B cell (primary cell): ENCODE data around the gene ALOX15. TPM values are rescaled to one million over a fixed set of nuclear protein-coding genes. Genes with fewer than 3 reads are reported as not detected.

Experiments
- ATAC-seq: fragments of 200-7000 bp; cut with Tn5 transposase; one replicate; pipeline ENCODE4 v1.10.0; 2021; ENCODE audit warnings: low read depth, mild to moderate bottlenecking, moderate number of reproducible peaks, moderate library complexity
- CTCF ChIA-PET: fragments of 350-600 bp; sonication (Branson Sonifier 250); formaldehyde crosslinking; loops from one replicate; lab custom pipeline; 2021; ENCODE audit warnings: antibody characterized with exemption, inconsistent platforms; lab: Charles Lee
- POLR2A ChIA-PET: fragments of 350-600 bp; sonication (Branson Sonifier 250); formaldehyde crosslinking; loops from one replicate; lab custom pipeline; 2021; ENCODE audit warnings: antibody characterized with exemption; lab: Charles Lee
- DNase-seq: peaks from one replicate; pipeline ENCODE4 v3.0.0; 2013
- H2AFZ ChIP-seq: 2 replicates; pipeline ENCODE4 v1.6.1; 2012; ENCODE audit warnings: mild to moderate bottlenecking, low read depth, low read length; ENCODE audit not compliant: insufficient read depth, poor library complexity, severe bottlenecking
- H3K27ac ChIP-seq, 2 donors: 1 replicate in 1 of 2; 2 replicates in 1 of 2; pipeline ENCODE4 v1.5.1; 2012 to 2013; ENCODE audit warnings: low read length in 2 of 2, mild to moderate bottlenecking in 2 of 2, moderate library complexity in 1 of 2
- H3K27me3 ChIP-seq, 4 experiments: fragments of 200-600 bp in 1 of 4; sonication (generic) in 1 of 4; replicated peaks in 1 of 4; 1 replicate in 2 of 4; 2 replicates in 2 of 4; pipeline versions ENCODE4 v1.6.1 to v1.7.0; 2013 to 2016; ENCODE audit warnings: low read length in 3 of 4, mild to moderate bottlenecking in 2 of 4, mixed read lengths in 1 of 4, moderate library complexity in 1 of 4; ENCODE audit not compliant: insufficient read depth in 4 of 4, control insufficient read depth in 3 of 4; ENCODE audit errors: control extremely low read depth in 1 of 4
- H3K36me3 ChIP-seq, 2 experiments: replicated peaks in 1 of 2; 1 replicate in 1 of 2; 2 replicates in 1 of 2; pipeline versions ENCODE4 v1.6.1 to v1.7.1; 2013; ENCODE audit warnings: low read length in 1 of 2; ENCODE audit not compliant: insufficient read depth in 2 of 2, control insufficient read depth in 1 of 2; ENCODE audit errors: control extremely low read depth in 1 of 2, extremely low read depth in 1 of 2
- H3K4me1 ChIP-seq, 2 donors: fragments of 200-600 bp in 1 of 2; sonication (generic) in 1 of 2; 1 replicate in 1 of 2; 2 replicates in 1 of 2; pipeline versions ENCODE4 v1.5.1 to v1.6.1; 2013 to 2017; ENCODE audit warnings: low read length in 2 of 2; ENCODE audit not compliant: control insufficient read depth in 2 of 2, insufficient read depth in 2 of 2
- H3K4me2 ChIP-seq: replicated peaks from 2 replicates; pipeline ENCODE3; 2012; ENCODE audit warnings: mild to moderate bottlenecking, low read depth, low read length; ENCODE audit not compliant: poor library complexity, severe bottlenecking
- H3K4me3 ChIP-seq, 5 experiments: fragments of 200-600 bp in 1 of 5; sonication (generic) in 1 of 5; 1 replicate in 3 of 5; 2 replicates in 2 of 5; pipeline versions ENCODE4 v1.5.1 to v1.7.0; 2011 to 2016; ENCODE audit warnings: low read length in 4 of 5, mild to moderate bottlenecking in 4 of 5, low read depth in 2 of 5, control low read depth in 1 of 5, moderate library complexity in 1 of 5; ENCODE audit not compliant: insufficient read depth in 1 of 5; ENCODE audit errors: control extremely low read depth in 1 of 5, extremely low read depth in 1 of 5
- H3K79me2 ChIP-seq: fragments of 200-600 bp; sonication (generic); one replicate; pipeline ENCODE4 v1.6.0; 2016; ENCODE audit warnings: low read length; ENCODE audit not compliant: control insufficient read depth, insufficient read depth
- H3K9ac ChIP-seq: fragments of 200-600 bp; sonication (generic); 2 replicates; pipeline ENCODE4 v1.6.1; 2017; ENCODE audit warnings: mild to moderate bottlenecking, low read length, moderate library complexity
- H3K9me3 ChIP-seq, 3 donors: one replicate each; pipeline versions ENCODE4 v1.6.1 to v1.7.1; 2013; ENCODE audit warnings: low read length in 2 of 3; ENCODE audit not compliant: control insufficient read depth in 2 of 3, insufficient read depth in 1 of 3; ENCODE audit errors: control extremely low read depth in 1 of 3
- H4K20me1 ChIP-seq: 2 replicates; pipeline ENCODE4 v1.6.0; 2012; ENCODE audit warnings: mild to moderate bottlenecking, low read length; ENCODE audit not compliant: insufficient read depth, control insufficient read depth, poor library complexity, severe bottlenecking
- H3K27ac Mint-ChIP-seq: one replicate; pipeline ENCODE4 v1.8.0; 2021; ENCODE audit warnings: mixed read lengths
- H3K27me3 Mint-ChIP-seq: one replicate; pipeline ENCODE4 v1.8.0; 2021; ENCODE audit warnings: mixed read lengths
- H3K4me1 Mint-ChIP-seq: one replicate; pipeline ENCODE4 v1.8.0; 2021; ENCODE audit warnings: mixed read lengths
- H3K4me3 Mint-ChIP-seq: one replicate; pipeline ENCODE4 v1.8.0; 2021; ENCODE audit warnings: mixed read lengths
- H3K9me3 Mint-ChIP-seq: one replicate; pipeline ENCODE4 v1.8.0; 2022; ENCODE audit warnings: mixed read lengths; ENCODE audit not compliant: insufficient read depth
- EZH2 ChIP-seq: IDR thresholded peaks from 2 replicates; pipeline ENCODE4 v1.6.1; 2012; ENCODE audit warnings: borderline replicate concordance, low read depth, mild to moderate bottlenecking, moderate library complexity, low read length; ENCODE audit not compliant: insufficient read depth, poor library complexity, severe bottlenecking
- WGBS: methylation state at CpG from one replicate; pipeline ENCODE4 v1.1.5; 2013; ENCODE audit warnings: missing lambda C conversion rate; ENCODE audit not compliant: insufficient coverage; 5-methylcytosine and 5-hydroxymethylcytosine counted together
- intact Hi-C: fragments of 100-400 bp; cut with micrococcal nuclease; formaldehyde crosslinking; loops from one replicate; pipeline ENCODE4 v1.10.0; 2022
- polyA plus RNA-seq: library from polyadenylated mRNA; depleted of rRNA; stranded (reverse); fragments of >200 nt; gene quantifications from 2 replicates; pipeline ENCODE4 v1.2.3, GENCODE V29; 2012
- total RNA-seq, 2 donors: library from RNA; stranded (reverse); fragments of 120-200 nt in 1 of 2; gene quantifications; 1 replicate in 1 of 2; 2 replicates in 1 of 2; pipeline versions ENCODE4 v1.2.3 to v1.2.4, GENCODE V29; 2013 to 2022
- TF ChIP-seq, protein P1 (sequence below): fragments of 200-600 bp; IDR thresholded peaks from one replicate; pipeline ENCODE4 v1.8.0; 2022; ENCODE audit warnings: antibody characterized with exemption, mild to moderate bottlenecking

ALOX15 gene
- total and polyA plus RNA-seq, 2 donors (not counting 1 experiment from before 2014, with no cell fraction given) = 0.10 TPM; not detected in 1

DNA sequence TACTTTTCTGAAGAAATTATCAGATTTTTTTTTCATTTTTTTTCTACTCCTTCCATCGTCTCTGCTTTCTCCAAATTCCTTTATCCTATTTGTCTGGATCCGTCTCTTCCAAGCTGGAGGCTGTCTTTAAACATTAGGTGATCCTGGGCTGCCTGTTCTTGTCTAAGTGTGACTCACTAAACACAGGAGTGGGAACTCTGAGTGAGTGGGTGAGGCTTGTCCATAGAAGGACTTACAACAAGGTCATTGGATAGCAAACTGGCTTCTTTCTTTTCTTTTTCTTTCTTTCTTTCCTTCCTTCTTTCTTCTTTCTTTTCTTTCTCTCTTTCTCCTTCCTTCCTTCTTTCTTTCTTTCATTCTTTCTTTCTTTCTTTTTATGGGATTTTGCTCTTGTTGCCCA, 18.2 kb downstream of the ALOX15 start:
- POLR2A ChIA-PET = no interaction called here

DNA sequence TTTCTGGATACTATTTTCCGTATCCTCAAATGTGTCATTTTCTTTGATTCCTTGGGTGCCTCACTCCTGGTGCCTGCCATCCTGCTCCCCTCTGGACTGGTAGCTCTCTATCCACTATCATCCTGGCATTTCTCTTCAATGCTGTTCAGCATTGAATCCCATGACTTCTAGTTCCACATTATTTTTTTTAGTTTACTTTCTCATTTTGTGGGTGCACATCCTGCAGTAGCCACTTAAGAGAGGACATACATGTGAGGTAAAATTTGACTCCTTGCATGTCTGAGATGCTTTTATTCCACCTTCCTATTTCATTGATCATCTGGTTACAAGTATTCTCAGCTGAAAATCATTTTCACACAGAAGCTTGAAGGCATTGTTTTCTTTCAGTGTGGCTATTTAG, 19.1 kb downstream of the ALOX15 start:
- H3K27me3 Mint-ChIP-seq = peaks cover 9% of the 10 kb centered on the region
- H3K9ac ChIP-seq = no peak overlapping the region
- WGBS = 100% methylated on average over 1 of the region's 1 CpG

More for the DNA sequence above, 18.2 kb downstream of the ALOX15 start:
- no peak overlapping the region for H3K4me3 ChIP-seq
- H3K79me2 ChIP-seq = no peaks in the 10 kb centered on the region
- Mint-ChIP-seq H3K9me3 (no peaks in the 10 kb centered on the region), H3K27ac (no peak overlapping the region), H3K27me3 (peaks cover 4% of the 10 kb centered on the region), H3K4me1 (no peaks in the 10 kb centered on the region), H3K4me3 (no peak overlapping the region)
- no peaks in the 10 kb centered on the region for H3K4me1 ChIP-seq
- no CpG with 5 or more reads among the region's 2 CpGs for WGBS
- no peaks in the 10 kb centered on the region for H4K20me1 ChIP-seq
- H2AFZ ChIP-seq = no peak overlapping the region
- H3K27me3 ChIP-seq = peaks cover 0 to 4% (median 1%) of the 10 kb centered on the region in 4 experiments
- intact Hi-C loops = no loop called here
- no peaks in the 10 kb centered on the region for H3K36me3 ChIP-seq
- ATAC-seq = no peak
- H3K27ac ChIP-seq = no peak overlapping the region
- TF ChIP-seq, protein P1, sequence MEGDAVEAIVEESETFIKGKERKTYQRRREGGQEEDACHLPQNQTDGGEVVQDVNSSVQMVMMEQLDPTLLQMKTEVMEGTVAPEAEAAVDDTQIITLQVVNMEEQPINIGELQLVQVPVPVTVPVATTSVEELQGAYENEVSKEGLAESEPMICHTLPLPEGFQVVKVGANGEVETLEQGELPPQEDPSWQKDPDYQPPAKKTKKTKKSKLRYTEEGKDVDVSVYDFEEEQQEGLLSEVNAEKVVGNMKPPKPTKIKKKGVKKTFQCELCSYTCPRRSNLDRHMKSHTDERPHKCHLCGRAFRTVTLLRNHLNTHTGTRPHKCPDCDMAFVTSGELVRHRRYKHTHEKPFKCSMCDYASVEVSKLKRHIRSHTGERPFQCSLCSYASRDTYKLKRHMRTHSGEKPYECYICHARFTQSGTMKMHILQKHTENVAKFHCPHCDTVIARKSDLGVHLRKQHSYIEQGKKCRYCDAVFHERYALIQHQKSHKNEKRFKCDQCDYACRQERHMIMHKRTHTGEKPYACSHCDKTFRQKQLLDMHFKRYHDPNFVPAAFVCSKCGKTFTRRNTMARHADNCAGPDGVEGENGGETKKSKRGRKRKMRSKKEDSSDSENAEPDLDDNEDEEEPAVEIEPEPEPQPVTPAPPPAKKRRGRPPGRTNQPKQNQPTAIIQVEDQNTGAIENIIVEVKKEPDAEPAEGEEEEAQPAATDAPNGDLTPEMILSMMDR = no peak
- no peak for TF ChIP-seq EZH2
- no peak overlapping the region for H3K9ac ChIP-seq
- H3K4me2 ChIP-seq = no peak overlapping the region
- H3K9me3 ChIP-seq = peaks cover 3 to 9% (median 8%) of the 10 kb centered on the region in 3 donors
- CTCF ChIA-PET = interaction anchor here (0.7 to 6.3 kb wide), 4 partner anchors 57 to 1317 kb away, joined by 3 to 65 read pairs (median 6); no protein-coding TSS in a partner anchor
- no peak for DNase-seq

More for the DNA sequence above, 19.1 kb downstream of the ALOX15 start:
- Histone ChIP-seq H4K20me1 (no peaks in the 10 kb centered on the region), H2AFZ (no peak overlapping the region), H3K4me1 (no peaks in the 10 kb centered on the region), H3K36me3 (no peaks in the 10 kb centered on the region), H3K27me3 (peaks cover 0 to 6% (median 1%) of the 10 kb centered on the region in 4 experiments), H3K27ac (no peak overlapping the region), H3K4me3 (no peak overlapping the region), H3K4me2 (no peak overlapping the region), H3K9me3 (peaks cover 3 to 9% (median 8%) of the 10 kb centered on the region in 3 donors), H3K79me2 (no peaks in the 10 kb centered on the region)
- ChIA-PET POLR2A (interaction anchor here (0.5 kb wide), 1 partner anchor 406 kb away, joined by 5 read pairs; no protein-coding TSS in a partner anchor), CTCF (interaction anchor here (0.6 to 6.3 kb wide), 3 partner anchors 56 to 201 kb away, joined by 3 to 65 read pairs (median 5); no protein-coding TSS in a partner anchor)
- Mint-ChIP-seq H3K9me3 (no peaks in the 10 kb centered on the region), H3K4me3 (no peak overlapping the region), H3K4me1 (no peaks in the 10 kb centered on the region), H3K27ac (no peak overlapping the region)
- intact Hi-C loops = no loop called here
- DNase-seq = no peak
- no peak for ATAC-seq
- no peak for TF ChIP-seq EZH2
- TF ChIP-seq, protein P1 = no peak
